GM18858 (cell line): ENCODE measurements around the gene APEH.

Experiments
- ATAC-seq: cut with Tn5 transposase; IDR thresholded peaks from one replicate; pipeline ENCODE4 v1.9.1; 2021; ENCODE audit not compliant: unreplicated experiment

Gene APEH

DNA sequence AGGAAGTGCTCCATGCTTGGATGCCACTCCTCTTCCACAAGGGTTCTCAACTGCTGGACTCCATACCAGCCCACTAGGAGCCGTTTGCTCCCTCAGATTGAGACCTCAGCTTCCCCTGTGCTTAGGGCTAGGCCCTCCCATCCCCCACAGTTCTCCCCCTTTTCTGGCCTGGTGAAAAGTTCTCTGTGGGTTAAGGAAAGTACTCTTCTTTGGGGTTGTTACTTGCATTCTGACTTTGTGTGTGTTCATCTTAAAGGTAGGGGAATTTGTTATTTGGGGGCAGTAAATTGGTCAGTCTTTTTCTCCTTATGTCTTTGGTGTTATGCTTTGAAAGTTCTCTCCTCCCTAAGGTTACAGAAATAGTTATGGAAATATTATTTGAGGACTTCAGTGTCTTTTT lies 24.0 kb upstream of the APEH start:
- ATAC-seq: no peak

DNA sequence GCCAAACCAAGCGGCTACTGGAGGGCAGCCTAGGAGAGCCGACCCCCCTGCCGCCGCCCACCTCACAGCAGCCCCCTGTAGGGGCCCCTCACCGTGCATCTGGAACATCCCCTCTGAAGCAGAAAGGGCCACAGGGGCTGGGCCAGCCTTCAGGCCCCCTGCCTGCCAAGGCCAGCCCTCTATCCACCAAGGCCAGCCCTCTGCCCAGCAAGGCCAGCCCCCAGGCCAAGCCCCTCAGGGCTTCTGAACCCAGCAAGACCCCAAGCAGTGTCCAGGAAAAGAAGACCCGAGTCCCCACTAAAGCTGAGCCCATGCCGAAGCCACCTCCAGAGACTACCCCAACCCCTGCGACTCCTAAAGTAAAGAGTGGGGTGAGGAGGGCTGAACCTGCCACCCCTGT lies 23.5 kb upstream of the APEH start:
- ATAC-seq: no peak

DNA sequence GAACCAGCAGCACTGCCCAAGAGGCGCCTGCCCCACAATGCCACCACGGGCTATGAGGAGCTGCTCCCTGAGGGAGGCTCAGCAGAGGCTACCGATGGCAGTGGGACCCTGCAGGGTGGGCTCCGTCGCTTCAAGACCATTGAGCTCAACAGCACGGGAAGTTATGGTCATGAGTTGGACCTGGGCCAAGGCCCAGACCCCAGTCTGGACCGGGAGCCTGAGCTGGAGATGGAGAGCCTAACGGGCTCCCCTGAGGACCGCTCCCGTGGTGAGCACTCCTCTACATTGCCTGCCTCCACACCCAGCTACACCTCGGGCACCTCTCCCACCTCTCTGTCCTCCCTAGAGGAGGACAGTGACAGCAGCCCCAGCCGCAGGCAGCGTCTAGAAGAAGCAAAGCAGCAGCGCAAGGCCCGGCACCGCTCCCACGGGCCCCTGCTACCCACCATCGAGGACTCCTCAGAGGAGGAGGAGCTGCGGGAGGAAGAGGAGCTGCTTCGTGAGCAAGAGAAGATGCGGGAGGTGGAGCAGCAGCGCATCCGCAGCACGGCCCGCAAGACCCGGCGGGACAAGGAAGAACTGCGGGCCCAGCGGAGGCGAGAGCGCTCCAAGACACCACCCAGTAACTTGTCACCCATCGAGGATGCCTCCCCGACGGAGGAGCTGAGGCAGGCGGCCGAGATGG lies 21.8 kb upstream of the APEH start:
- ATAC-seq: no peak

DNA sequence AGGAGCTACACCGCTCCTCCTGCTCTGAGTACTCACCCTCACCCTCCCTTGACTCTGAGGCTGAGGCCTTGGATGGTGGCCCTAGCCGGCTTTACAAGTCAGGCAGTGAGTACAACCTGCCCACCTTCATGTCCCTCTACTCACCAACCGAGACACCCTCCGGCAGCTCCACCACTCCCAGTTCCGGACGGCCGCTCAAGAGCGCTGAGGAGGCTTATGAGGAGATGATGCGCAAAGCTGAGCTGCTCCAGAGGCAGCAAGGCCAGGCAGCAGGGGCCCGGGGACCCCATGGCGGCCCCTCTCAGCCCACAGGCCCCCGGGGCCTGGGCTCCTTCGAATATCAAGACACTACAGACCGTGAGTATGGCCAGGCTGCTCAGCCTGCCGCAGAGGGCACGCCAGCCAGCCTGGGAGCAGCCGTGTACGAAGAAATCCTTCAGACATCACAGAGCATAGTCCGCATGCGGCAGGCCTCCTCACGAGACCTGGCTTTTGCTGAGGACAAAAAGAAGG lies 21.2 kb upstream of the APEH start:
- ATAC-seq: no peak

DNA sequence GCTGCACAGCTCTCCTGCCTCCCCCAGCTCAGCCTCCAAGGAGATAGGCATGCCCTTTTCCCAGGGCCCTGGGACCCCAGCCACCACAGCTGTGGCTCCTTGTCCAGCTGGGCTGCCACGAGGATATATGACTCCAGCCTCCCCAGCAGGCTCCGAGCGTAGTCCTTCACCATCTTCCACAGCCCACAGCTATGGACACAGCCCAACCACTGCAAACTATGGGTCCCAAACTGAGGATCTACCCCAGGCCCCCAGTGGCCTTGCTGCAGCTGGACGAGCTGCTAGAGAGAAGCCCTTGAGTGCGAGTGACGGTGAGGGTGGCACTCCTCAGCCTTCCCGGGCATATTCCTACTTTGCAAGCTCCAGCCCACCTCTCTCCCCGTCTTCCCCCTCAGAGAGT lies 20.5 kb upstream of the APEH start:
- no peak for ATAC-seq

DNA sequence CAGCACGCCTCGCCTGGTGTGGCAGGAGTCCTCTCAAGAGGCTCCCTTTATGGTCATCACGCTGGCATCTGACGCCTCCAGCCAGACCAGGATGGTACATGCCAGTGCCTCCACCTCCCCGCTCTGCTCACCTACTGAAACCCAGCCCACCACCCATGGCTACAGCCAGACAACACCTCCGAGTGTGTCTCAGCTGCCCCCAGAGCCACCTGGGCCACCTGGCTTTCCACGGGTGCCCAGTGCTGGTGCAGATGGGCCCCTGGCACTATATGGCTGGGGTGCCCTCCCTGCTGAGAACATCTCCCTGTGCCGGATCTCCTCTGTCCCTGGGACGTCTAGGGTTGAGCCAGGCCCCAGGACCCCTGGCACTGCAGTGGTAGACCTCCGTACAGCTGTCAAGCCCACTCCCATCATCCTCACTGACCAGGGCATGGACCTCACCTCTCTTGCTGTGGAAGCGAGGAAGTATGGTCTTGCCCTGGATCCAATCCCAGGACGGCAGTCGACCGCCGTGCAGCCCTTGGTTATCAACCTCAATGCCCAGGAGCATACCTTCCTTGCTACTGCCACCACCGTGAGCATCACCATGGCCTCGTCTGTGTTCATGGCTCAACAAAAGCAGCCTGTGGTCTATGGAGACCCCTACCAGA lies 19.9 kb upstream of the APEH start:
- no peak for ATAC-seq

DNA sequence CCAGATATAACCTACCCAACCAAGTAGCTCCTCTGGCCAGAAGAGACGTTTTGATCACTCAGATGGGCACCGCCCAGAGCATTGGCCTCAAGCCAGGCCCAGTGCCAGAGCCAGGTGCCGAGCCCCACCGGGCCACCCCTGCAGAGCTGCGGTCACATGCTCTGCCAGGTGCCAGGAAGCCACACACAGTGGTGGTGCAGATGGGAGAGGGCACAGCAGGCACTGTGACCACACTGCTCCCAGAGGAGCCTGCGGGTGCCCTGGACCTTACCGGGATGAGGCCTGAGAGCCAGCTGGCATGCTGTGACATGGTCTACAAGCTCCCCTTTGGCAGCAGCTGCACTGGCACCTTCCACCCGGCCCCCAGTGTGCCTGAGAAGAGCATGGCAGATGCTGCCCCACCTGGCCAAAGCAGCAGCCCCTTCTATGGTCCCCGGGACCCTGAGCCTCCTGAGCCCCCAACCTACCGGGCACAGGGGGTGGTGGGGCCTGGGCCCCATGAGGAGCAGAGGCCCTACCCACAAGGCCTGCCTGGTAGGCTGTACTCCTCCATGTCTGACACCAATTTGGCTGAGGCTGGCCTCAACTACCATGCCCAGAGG lies 19.1 kb upstream of the APEH start:
- ATAC-seq: no peak

DNA sequence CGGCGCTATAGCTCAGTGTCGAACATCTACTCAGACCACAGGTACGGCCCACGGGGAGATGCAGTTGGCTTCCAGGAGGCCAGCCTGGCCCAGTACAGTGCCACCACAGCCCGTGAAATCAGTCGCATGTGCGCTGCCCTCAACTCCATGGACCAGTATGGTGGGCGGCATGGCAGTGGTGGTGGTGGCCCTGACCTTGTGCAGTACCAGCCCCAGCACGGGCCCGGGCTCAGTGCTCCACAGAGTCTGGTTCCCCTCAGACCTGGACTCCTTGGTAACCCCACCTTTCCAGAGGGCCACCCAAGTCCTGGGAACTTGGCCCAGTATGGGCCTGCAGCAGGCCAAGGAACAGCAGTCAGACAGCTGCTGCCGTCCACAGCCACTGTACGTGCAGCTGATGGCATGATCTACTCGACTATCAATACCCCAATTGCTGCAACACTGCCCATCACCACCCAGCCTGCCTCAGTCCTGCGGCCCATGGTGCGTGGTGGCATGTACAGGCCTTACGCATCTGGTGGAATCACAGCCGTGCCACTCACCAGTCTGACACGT lies 18.3 kb upstream of the APEH start:
- ATAC-seq: no peak

DNA sequence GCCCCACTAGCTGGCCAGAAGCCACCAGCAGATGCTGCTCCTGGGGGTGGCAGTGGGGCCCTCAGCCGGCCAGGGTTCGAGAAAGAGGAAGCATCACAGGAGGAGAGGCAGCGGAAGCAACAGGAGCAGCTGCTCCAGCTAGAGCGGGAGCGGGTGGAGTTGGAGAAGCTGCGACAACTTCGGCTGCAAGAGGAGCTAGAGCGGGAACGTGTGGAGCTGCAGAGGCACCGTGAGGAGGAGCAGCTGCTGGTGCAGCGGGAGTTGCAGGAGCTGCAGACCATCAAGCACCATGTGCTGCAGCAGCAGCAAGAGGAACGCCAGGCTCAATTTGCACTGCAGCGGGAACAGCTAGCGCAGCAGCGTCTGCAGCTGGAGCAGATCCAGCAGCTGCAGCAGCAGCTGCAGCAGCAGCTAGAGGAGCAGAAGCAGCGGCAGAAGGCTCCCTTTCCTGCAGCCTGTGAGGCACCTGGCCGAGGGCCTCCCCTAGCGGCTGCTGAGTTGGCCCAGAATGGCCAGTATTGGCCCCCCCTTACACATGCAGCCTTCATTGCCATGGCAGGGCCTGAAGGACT lies 17.5 kb upstream of the APEH start:
- ATAC-seq: no peak

DNA sequence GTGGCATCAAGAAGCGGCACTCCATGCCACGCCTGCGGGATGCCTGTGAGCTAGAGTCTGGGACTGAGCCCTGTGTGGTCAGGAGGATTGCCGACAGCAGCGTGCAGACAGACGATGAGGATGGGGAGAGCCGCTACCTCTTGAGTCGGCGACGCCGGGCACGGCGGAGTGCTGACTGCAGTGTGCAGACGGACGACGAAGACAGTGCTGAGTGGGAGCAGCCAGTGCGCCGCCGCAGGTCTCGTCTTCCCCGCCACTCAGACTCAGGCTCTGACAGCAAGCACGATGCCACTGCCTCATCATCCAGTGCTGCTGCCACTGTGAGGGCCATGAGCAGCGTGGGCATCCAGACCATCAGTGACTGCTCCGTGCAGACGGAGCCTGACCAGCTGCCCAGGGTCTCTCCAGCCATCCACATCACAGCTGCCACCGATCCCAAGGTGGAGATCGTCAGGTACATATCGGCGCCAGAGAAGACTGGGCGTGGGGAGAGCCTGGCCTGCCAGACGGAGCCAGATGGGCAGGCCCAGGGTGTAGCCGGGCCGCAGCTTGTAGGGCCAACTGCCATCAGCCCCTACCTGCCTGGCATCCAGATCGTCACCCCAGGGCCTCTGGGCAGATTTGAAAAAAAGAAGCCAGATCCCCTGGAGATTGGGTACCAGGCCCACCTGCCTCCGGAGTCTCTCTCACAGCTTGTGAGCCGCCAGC lies 16.8 kb upstream of the APEH start:
- no peak for ATAC-seq

DNA sequence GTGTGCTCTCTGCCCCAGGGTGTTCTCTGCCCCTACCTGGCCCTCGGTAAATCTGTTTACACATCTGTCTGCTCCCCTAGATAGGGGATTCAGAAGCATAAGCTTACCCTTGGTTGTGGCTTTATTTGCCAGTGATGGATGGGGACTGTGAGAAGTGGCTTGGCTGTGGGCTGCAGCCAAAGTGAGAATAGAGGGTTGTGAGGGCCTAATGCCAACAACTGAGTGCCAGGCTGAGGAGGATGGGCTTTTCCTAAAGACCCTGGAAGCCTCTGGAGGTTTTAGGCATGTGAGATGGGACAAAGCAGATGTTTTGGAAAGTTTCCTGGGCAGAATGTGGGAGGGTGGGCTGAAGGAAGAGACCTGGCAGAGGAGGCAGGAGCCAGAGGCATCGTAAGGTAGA lies 15.4 kb upstream of the APEH start:
- ATAC-seq: no peak

DNA sequence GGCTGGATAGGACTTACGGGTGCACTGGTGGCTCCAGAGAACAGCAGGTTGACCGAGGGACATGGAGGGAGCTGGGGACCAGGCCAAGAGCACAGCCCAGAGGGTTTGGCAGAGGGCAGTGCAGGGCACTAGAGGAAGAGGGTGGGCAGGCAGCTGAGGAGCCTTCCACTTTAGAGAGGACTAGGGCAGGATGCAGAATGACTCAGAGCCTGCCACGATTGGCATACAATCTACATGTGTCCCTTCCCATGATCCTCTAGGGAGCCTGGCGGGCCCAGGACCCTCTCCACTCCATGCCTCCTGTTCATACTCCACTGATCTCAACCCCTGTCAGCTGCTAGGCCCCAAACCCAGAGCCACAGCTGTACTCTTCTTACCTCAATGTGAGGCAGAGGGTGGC lies 14.4 kb upstream of the APEH start:
- ATAC-seq: no peak

DNA sequence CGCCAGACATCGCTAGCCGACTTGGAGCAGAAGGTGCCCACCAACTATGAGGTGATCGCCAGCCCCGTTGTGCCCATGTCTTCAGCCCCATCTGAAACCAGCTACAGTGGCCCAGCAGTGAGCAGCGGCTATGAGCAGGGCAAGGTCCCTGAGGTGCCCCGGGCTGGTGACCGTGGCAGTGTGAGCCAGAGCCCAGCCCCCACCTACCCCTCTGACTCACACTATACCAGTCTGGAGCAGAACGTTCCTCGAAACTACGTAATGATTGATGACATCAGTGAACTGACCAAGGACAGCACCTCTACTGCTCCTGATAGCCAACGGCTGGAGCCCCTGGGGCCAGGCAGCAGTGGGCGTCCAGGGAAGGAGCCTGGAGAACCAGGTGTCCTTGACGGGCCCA lies 12.9 kb upstream of the APEH start:
- no peak for ATAC-seq

DNA sequence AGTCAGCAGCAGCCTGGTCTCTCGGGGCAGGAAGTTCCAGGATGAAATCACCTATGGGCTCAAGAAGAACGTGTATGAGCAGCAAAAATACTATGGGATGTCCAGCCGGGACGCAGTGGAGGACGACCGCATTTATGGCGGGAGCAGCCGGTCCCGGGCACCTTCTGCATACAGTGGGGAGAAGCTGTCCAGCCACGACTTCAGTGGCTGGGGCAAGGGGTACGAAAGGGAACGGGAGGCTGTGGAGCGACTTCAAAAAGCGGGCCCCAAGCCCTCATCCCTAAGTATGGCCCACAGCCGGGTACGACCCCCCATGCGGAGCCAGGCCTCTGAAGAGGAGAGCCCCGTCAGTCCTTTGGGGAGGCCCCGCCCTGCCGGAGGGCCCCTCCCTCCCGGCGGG lies 12.1 kb upstream of the APEH start:
- no peak for ATAC-seq

DNA sequence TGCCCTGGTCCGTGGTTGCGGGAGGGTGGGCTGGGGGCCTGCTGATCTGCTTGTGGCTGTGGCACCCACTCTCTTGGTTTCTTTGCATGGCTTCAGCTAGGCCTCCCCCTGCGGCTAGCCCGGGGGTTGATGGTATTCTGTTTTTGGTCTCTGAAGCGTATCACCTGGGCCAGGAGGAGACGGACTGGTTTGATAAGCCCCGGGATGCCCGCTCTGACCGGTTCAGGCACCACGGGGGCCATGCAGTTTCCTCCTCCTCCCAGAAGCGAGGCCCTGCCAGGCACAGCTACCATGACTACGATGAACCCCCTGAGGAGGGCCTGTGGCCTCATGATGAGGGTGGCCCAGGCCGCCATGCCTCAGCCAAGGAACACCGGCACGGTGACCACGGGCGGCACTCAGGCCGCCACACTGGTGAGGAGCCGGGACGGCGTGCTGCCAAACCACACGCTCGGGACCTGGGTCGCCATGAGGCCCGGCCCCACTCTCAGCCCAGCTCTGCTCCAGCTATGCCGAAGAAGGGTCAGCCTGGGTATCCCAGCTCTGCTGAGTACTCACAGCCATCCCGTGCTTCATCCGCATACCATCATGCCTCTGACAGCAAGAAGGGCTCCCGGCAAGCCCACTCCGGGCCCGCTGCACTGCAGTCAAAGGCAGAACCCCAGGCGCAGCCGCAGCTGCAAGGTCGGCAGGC lies 11.3 kb upstream of the APEH start:
- ATAC-seq: no peak

DNA sequence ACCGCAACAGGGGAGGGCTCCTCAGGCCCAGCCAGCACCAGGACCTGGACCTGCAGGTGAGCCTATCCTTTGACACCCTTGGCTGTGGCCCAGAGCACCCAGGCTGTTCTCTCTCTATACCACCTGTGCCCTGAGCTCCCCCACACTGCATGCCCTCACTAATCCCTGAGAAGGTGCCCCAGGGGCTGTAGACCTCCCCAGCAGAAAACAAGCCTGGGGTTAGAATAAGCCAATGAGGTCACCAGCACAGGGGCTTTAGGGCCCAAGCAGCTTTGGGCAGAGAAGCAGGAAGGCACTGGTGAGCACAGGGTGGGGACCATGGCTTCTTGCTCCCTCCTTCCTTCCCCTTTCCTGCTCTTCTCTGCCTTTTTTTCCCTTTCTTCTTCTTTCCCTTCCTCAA lies 10.3 kb upstream of the APEH start:
- no peak for ATAC-seq

DNA sequence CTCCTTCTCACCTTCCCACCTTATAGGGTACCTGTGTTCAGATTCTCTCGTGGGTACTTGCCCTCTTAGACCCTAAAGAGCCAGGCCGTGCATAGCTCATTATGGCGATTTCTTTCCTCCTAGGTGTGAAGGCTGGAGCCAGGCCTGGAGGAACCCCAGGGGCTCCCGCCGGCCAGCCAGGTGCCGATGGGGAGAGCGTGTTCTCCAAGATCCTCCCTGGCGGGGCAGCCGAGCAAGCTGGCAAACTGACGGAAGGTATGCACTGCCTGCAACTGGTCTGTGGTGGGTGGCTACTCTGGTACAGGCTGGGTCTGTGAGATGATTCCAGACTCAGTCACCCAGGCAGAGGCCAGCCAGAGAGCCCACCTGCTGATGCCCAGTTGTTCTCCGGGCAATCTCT lies 9.9 kb upstream of the APEH start:
- ATAC-seq: no peak

DNA sequence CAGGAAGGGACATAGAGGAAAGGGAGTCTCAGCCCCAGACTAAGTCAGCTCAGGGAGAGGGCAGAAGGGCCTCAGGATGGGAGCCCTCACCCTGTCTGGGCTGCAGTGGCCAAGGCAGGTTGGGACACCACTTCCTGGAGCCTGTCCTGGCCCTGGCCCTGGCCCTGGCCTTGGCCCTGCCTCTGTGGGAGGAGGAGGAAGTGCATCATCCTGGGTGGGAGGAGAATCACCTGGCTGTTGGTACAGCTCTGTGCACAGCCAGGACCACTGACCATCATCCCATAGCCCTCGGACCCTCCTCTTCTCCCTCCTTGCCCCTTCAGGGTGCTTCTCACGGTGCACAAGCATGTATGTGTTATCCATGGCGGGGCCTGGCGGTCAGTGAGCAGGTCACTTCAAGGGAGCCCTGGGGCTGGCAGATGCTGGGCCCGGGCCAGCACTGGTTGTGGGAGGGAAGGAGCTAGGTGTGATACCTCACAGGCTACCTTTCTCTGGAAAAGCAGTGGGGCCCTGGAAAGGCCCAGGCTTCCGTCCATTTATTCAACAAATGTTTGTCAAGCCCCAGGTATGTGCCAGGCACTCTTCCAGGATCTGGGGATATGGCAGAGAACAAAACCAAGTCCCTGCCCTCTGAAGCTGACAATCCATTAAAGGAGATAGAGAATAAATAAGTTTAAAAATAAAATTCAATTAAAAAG lies 8.2 kb upstream of the APEH start:
- no peak for ATAC-seq

DNA sequence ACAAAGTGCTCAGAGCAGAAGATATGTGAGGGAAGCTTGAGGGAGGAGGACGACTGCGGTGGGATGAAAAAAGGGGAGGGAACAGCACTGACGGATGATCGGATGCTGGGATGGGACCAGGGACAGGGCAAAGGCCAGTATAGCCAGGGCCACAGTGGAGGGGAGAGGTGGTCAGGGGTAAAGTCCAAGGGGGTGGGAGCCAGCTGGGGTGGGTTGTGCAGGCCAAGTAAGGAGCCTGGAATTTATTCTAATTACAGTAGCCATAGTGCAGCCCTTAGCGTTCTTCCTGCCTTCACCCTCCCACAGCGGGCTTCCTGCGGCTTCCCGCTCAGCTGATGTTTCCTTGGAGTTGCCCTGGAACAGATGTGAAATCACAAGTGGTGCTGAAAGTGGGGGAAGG lies 7.6 kb upstream of the APEH start:
- no peak for ATAC-seq
